ENCODE results near the gene PRKG1. TPM values are rescaled to one million over a fixed set of nuclear protein-coding genes. Genes with fewer than 3 reads are reported as not detected.

Gene PRKG1
- total RNA-seq, 2 experiments from 2014 or later, result not detected

- H3K9me3 Mint-ChIP-seq (ENCODE audit: low read depth), result no peaks in the 10 kb centered on the region
- H3K4me3 Mint-ChIP-seq, result no peak overlapping the region
- ATAC-seq (no peak), DNase-seq (no peak)
- no peak overlapping the region for H3K27ac Mint-ChIP-seq
- H3K36me3 Mint-ChIP-seq, result no peaks in the 10 kb centered on the region
- H3K27me3 Mint-ChIP-seq, result peaks cover 3% of the 10 kb centered on the region
- CTCF ChIA-PET, result no interaction called here
- no peaks in the 10 kb centered on the region for H3K4me1 Mint-ChIP-seq
Measured at GRCh38 chr10:51767103-51767763, 692.9 kb downstream of the PRKG1 start.

- ATAC-seq, result no peak
- no peak overlapping the region for H3K27ac Mint-ChIP-seq
- no peak for DNase-seq
- no peak overlapping the region for H3K4me3 Mint-ChIP-seq
- no peaks in the 10 kb centered on the region for H3K36me3 Mint-ChIP-seq
- CTCF ChIA-PET, result interaction anchor here (1.1 kb wide), 1 partner anchor 194 kb away, joined by 3 read pairs; no protein-coding TSS in a partner anchor
- H3K9me3 Mint-ChIP-seq (ENCODE audit: low read depth), result no peaks in the 10 kb centered on the region
- no peaks in the 10 kb centered on the region for H3K4me1 Mint-ChIP-seq
- peaks cover 3% of the 10 kb centered on the region for H3K27me3 Mint-ChIP-seq
Measured at GRCh38 chr10:51768886-51769465, 694.7 kb downstream of the PRKG1 start.

- ATAC-seq (no peak), DNase-seq (no peak)
- no peak overlapping the region for H3K27ac Mint-ChIP-seq
- H3K4me1 Mint-ChIP-seq, result no peaks in the 10 kb centered on the region
- no peak overlapping the region for H3K4me3 Mint-ChIP-seq
- CTCF ChIA-PET, result no interaction called here
- H3K27me3 Mint-ChIP-seq, result peaks cover 3% of the 10 kb centered on the region
- H3K36me3 Mint-ChIP-seq, result no peaks in the 10 kb centered on the region
- H3K9me3 Mint-ChIP-seq (ENCODE audit: low read depth), result no peaks in the 10 kb centered on the region
Measured at GRCh38 chr10:51770709-51771108, 696.4 kb downstream of the PRKG1 start.

- H3K4me3 Mint-ChIP-seq, result no peak overlapping the region
- no peak overlapping the region for H3K27ac Mint-ChIP-seq
- DNase-seq (no peak), ATAC-seq (no peak)
- no peaks in the 10 kb centered on the region for H3K9me3 Mint-ChIP-seq (ENCODE audit: low read depth)
- H3K4me1 Mint-ChIP-seq, result no peaks in the 10 kb centered on the region
- H3K36me3 Mint-ChIP-seq, result no peaks in the 10 kb centered on the region
- CTCF ChIA-PET, result no interaction called here
- H3K27me3 Mint-ChIP-seq, result no peaks in the 10 kb centered on the region
Measured at GRCh38 chr10:51772387-51772786, 698.1 kb downstream of the PRKG1 start.

GRCh38 chr10:51773681-51774080 is 699.4 kb downstream of the PRKG1 start:
- H3K9me3 Mint-ChIP-seq (ENCODE audit: low read depth), result no peaks in the 10 kb centered on the region

GRCh38 chr10:51783941-51784340 is 709.7 kb downstream of the PRKG1 start:
- Mint-ChIP-seq H3K36me3 (no peaks in the 10 kb centered on the region), H3K4me1 (no peaks in the 10 kb centered on the region), H3K4me3 (no peak overlapping the region), H3K27ac (no peak overlapping the region), H3K27me3 (no peaks in the 10 kb centered on the region), H3K9me3 (ENCODE audit: low read depth) (no peaks in the 10 kb centered on the region)
- no peak for DNase-seq
- ATAC-seq, result no peak
- CTCF ChIA-PET, result no interaction called here

More at GRCh38 chr10:51773681-51774080, 699.4 kb downstream of the PRKG1 start:
- H3K27me3 Mint-ChIP-seq, result no peaks in the 10 kb centered on the region
- CTCF ChIA-PET, result no interaction called here
- no peaks in the 10 kb centered on the region for H3K36me3 Mint-ChIP-seq
- no peak for ATAC-seq
- DNase-seq, result no peak
- H3K4me3 Mint-ChIP-seq, result no peak overlapping the region
- no peaks in the 10 kb centered on the region for H3K4me1 Mint-ChIP-seq
- no peak overlapping the region for H3K27ac Mint-ChIP-seq

GRCh38 chr10:51786016-51786683 is 711.9 kb downstream of the PRKG1 start:
- CTCF ChIA-PET, result no interaction called here
- no peaks in the 10 kb centered on the region for H3K36me3 Mint-ChIP-seq
- H3K27me3 Mint-ChIP-seq, result no peaks in the 10 kb centered on the region
- DNase-seq (no peak), ATAC-seq (no peak)
- H3K9me3 Mint-ChIP-seq (ENCODE audit: low read depth), result no peaks in the 10 kb centered on the region
- no peaks in the 10 kb centered on the region for H3K4me1 Mint-ChIP-seq
- H3K4me3 Mint-ChIP-seq, result no peak overlapping the region
- no peak overlapping the region for H3K27ac Mint-ChIP-seq

GRCh38 chr10:51786684-51787035 is 712.4 kb downstream of the PRKG1 start:
- no peak for ATAC-seq
- CTCF ChIA-PET, result no interaction called here
- Mint-ChIP-seq H3K4me1 (no peaks in the 10 kb centered on the region), H3K36me3 (no peaks in the 10 kb centered on the region), H3K4me3 (no peak overlapping the region), H3K9me3 (ENCODE audit: low read depth) (no peaks in the 10 kb centered on the region), H3K27ac (no peak overlapping the region), H3K27me3 (no peaks in the 10 kb centered on the region)
- DNase-seq, result no peak

- no peak for DNase-seq
- Mint-ChIP-seq H3K9me3 (ENCODE audit: low read depth) (peaks cover 2% of the 10 kb centered on the region), H3K27me3 (no peaks in the 10 kb centered on the region), H3K27ac (no peak overlapping the region), H3K4me1 (no peaks in the 10 kb centered on the region), H3K4me3 (no peak overlapping the region), H3K36me3 (no peaks in the 10 kb centered on the region)
- ATAC-seq, result no peak
- CTCF ChIA-PET, result no interaction called here
Measured at GRCh38 chr10:51788273-51788672, 714.0 kb downstream of the PRKG1 start.

- Mint-ChIP-seq H3K27ac (no peak overlapping the region), H3K4me3 (no peak overlapping the region)
Measured at GRCh38 chr10:51789118-51789517, 714.8 kb downstream of the PRKG1 start.

GRCh38 chr10:51789903-51790302 is 715.6 kb downstream of the PRKG1 start:
- DNase-seq, result no peak
- Mint-ChIP-seq H3K36me3 (no peaks in the 10 kb centered on the region), H3K27me3 (no peaks in the 10 kb centered on the region), H3K4me1 (no peaks in the 10 kb centered on the region), H3K27ac (no peak overlapping the region), H3K4me3 (no peak overlapping the region), H3K9me3 (ENCODE audit: low read depth) (peaks cover 2% of the 10 kb centered on the region)
- CTCF ChIA-PET, result no interaction called here
- ATAC-seq, result no peak

More at GRCh38 chr10:51789118-51789517, 714.8 kb downstream of the PRKG1 start:
- no peaks in the 10 kb centered on the region for H3K4me1 Mint-ChIP-seq
- H3K9me3 Mint-ChIP-seq (ENCODE audit: low read depth), result peaks cover 2% of the 10 kb centered on the region
- ATAC-seq (no peak), DNase-seq (no peak)
- CTCF ChIA-PET, result no interaction called here
- H3K36me3 Mint-ChIP-seq, result no peaks in the 10 kb centered on the region
- H3K27me3 Mint-ChIP-seq, result no peaks in the 10 kb centered on the region

GRCh38 chr10:51792678-51793077 is 718.4 kb downstream of the PRKG1 start:
- no peaks in the 10 kb centered on the region for H3K27me3 Mint-ChIP-seq
- CTCF ChIA-PET, result interaction anchor here (0.7 kb wide), 1 partner anchor 441 kb away, joined by 3 read pairs; no protein-coding TSS in a partner anchor
- ATAC-seq (no peak), DNase-seq (no peak)
- no peak overlapping the region for H3K4me3 Mint-ChIP-seq
- peaks cover 2% of the 10 kb centered on the region for H3K9me3 Mint-ChIP-seq (ENCODE audit: low read depth)
- no peak overlapping the region for H3K27ac Mint-ChIP-seq
- no peaks in the 10 kb centered on the region for H3K36me3 Mint-ChIP-seq
- H3K4me1 Mint-ChIP-seq, result no peaks in the 10 kb centered on the region

GRCh38 chr10:51800121-51800520 is 725.8 kb downstream of the PRKG1 start:
- no peaks in the 10 kb centered on the region for H3K36me3 Mint-ChIP-seq

More at GRCh38 chr10:51800121-51800520, 725.8 kb downstream of the PRKG1 start:
- H3K27ac Mint-ChIP-seq, result no peak overlapping the region
- H3K4me3 Mint-ChIP-seq, result no peak overlapping the region
- no peaks in the 10 kb centered on the region for H3K9me3 Mint-ChIP-seq (ENCODE audit: low read depth)
- DNase-seq (no peak), ATAC-seq (no peak)
- peaks cover 4% of the 10 kb centered on the region for H3K27me3 Mint-ChIP-seq
- no peaks in the 10 kb centered on the region for H3K4me1 Mint-ChIP-seq
- CTCF ChIA-PET, result no interaction called here

All from activated CD8-positive, alpha-beta memory T cell treated with anti-CD3 and anti-CD28 coated beads, Interleukin-2, amount 10 ng/mL, durations not matched to agents 7 days and 5 days (primary cell).